ENCODE results near the gene SDR9C7.
"Not testable (repeated sequence)": the region's sequence is repeated elsewhere in the genome, so short reads cannot be mapped to it uniquely, and the experiment has no call there.

GRCh38 chr12:56965124-56965523 lies 30.9 kb upstream of the SDR9C7 start:
- TF ChIP-seq CTCF, POLR2A (IDR thresholded peaks at IDR 0.05): not testable (repeated sequence)

Measured in Peyer's patch (tissue), 4 donors.